Stomach (tissue), 4 donors: ENCODE results near the gene MKX.

Experiments used
- CTCF ChIP-seq, 7 experiments: fragments of 450-650 bp in 4 of 7; fragments of 200-600 bp in 3 of 7; sonication (generic) in 3 of 7; IDR thresholded peaks; one replicate each; pipeline ENCODE4 v1.5.1; 2016 to 2019; ENCODE audit warnings: antibody characterized with exemption in 7 of 7, control low read depth in 2 of 7, mild to moderate bottlenecking in 1 of 7
- POLR2A ChIP-seq, 4 donors: fragments of 450-650 bp; IDR thresholded peaks; one replicate each; pipeline ENCODE4 v1.6.1; 2016; ENCODE audit warnings: antibody characterized with exemption in 4 of 4, control low read depth in 2 of 4, mild to moderate bottlenecking in 1 of 4, moderate library complexity in 1 of 4
- POLR2AphosphoS5 ChIP-seq, 3 donors: sonication (generic); formaldehyde crosslinking; IDR thresholded peaks; one replicate each; pipeline ENCODE4 v1.6.1; 2016; ENCODE audit warnings: antibody characterized with exemption in 3 of 3

GRCh38 chr10:27688276-27688675, 57.3 kb downstream of the MKX start:
- TF ChIP-seq CTCF (IDR thresholded peaks at IDR 0.05): no peak
- TF ChIP-seq POLR2AphosphoS5 (IDR thresholded peaks at IDR 0.05): no peak
- TF ChIP-seq POLR2A (IDR thresholded peaks at IDR 0.05): no peak
